OCI-LY7 (cell line): ENCODE results near the gene CNTN4.

Experiments
- CTCF ChIP-seq: fragments of 200-600 bp; sonication (generic); conservative IDR thresholded peaks from 2 replicates; pipeline ENCODE4 v1.5.1; 2014; ENCODE audit warnings: mild to moderate bottlenecking, antibody characterized with exemption, low read length, moderate library complexity, mixed read lengths
- EZH2phosphoT487 ChIP-seq: fragments of 200-600 bp; sonication (generic); IDR thresholded peaks from 2 replicates; pipeline ENCODE4 v1.6.1; 2018; ENCODE audit warnings: low read depth, borderline replicate concordance, mild to moderate bottlenecking, mixed run types, antibody characterized with exemption, low read length, moderate library complexity, mixed read lengths

- TF ChIP-seq CTCF, result no peak
- no peak for TF ChIP-seq EZH2phosphoT487
Observed at GRCh38 chr3:2661078-2661477, 562.4 kb downstream of the CNTN4 start.
